ENCODE results near the gene FHIT.

DNA sequence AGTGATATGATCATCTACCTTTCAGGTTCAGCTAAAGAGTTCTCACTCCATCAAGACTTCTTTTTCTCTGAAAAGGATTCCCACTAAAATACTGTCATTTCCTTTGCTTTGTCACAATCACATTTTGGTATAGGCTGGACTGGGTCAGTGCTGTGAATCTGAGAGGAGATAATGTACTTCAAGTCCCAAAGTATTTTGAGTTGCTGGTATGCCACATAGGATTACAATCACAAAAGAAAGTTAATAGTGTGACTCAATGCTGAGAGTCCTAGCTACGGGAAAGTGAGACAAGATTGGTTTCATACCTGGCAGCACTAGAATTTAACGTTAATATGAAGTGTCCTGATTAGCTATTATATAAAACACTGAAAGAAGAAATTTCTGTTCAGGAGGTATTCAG is 1073.5 kb downstream of the FHIT start:
- TF ChIP-seq, protein P1, sequence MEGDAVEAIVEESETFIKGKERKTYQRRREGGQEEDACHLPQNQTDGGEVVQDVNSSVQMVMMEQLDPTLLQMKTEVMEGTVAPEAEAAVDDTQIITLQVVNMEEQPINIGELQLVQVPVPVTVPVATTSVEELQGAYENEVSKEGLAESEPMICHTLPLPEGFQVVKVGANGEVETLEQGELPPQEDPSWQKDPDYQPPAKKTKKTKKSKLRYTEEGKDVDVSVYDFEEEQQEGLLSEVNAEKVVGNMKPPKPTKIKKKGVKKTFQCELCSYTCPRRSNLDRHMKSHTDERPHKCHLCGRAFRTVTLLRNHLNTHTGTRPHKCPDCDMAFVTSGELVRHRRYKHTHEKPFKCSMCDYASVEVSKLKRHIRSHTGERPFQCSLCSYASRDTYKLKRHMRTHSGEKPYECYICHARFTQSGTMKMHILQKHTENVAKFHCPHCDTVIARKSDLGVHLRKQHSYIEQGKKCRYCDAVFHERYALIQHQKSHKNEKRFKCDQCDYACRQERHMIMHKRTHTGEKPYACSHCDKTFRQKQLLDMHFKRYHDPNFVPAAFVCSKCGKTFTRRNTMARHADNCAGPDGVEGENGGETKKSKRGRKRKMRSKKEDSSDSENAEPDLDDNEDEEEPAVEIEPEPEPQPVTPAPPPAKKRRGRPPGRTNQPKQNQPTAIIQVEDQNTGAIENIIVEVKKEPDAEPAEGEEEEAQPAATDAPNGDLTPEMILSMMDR (IDR thresholded peaks at IDR 0.05; ENCODE audit: insufficient read depth, low read length, poor library complexity, severe bottlenecking): no peak
- TF ChIP-seq EZH2phosphoT487 (conservative IDR thresholded peaks at IDR 0.05; ENCODE audit: low read length): no peak
